GM21619 (cell line): ENCODE data around the gene VCY.
"Not testable (repeated sequence)": the region's sequence is repeated elsewhere in the genome, so short reads cannot be mapped to it uniquely, and the experiment has no call there.

Experiments used
- ATAC-seq: cut with Tn5 transposase; IDR thresholded peaks from one replicate; pipeline ENCODE4 v1.9.1; 2021; ENCODE audit not compliant: unreplicated experiment

The VCY gene

DNA sequence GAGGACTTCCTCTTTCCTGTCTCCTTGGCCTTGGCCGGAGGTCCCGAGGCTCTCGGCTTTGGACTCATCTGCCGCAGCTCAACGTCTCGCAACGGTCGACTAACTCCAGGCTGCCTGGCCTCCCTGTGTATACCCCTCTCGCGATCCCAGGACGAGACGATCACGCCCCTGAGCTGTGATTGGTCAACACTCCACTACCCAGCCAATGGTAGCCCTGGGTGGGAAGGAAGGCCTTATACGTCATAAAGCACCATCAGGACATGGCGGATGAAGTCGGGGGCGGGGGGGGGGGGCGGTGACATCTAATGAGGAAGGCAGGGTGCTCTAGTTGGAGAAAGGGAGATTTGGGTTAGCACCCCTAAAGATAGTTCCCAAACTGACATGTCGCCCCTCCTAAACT is at the start of gene VCY:
VCY (minus strand) TSS at position 101 of the 400 bp plus-strand sequence; CDS start at position 68, 33 bp downstream.
- ATAC-seq, result not testable (repeated sequence)

- ATAC-seq, result not testable (repeated sequence)
These were observed 44.1 kb upstream of the VCY start for GRCh38 chrY:14030395-14030794.

GRCh38 chrY:14011916-14012315 is 25.6 kb upstream of the VCY start:
- ATAC-seq, result not testable (repeated sequence)

DNA sequence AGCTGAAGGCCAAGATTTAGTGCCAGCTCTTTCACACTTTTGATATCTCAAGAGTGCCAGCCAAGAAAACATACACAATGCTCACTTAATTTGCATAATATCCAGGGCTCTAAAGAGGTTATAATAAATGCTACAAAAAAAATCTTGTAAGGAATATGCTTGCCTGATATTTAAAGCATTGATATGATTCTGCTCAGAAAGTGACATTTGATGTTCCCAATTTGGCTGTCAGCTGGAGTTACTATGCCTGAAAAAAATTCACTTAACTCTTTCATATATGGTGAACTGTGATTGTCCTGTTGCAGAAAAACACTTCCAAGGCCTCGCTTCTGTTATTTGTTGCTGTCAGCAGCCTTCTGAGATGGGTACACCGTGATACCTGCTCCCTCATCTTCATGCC is 43.9 kb downstream of the VCY start:
- ATAC-seq, result not testable (repeated sequence)
